Panc1 (cell line): ENCODE measurements around the gene KRTAP12-3. TPM values are rescaled to one million over a fixed set of nuclear protein-coding genes. Genes with fewer than 3 reads are reported as not detected.

Experiments used
- ATAC-seq: fragments of 200-7000 bp; cut with Tn5 transposase; 2 replicates; pipeline ENCODE4 v1.9.1; 2020; ENCODE audit warnings: mild to moderate bottlenecking, moderate library complexity
- BruUV-seq: library from RNA; stranded (reverse); fragments of 400-500 nt; replicated peaks from 2 replicates; lab custom pipeline; 2021; lab: Mats Ljungman, UMichigan
- CTCF ChIA-PET: fragments of 300-600 bp; sonication (Branson Sonifier 250); formaldehyde crosslinking; loops from one replicate; lab custom pipeline; 2022; ENCODE audit warnings: antibody characterized with exemption; lab: Charles Lee
- POLR2A ChIA-PET: fragments of 300-600 bp; sonication (Branson Sonifier 250); formaldehyde crosslinking; loops from one replicate; lab custom pipeline; 2022; ENCODE audit warnings: antibody characterized with exemption; lab: Charles Lee
- DNase-seq: peaks from one replicate; pipeline ENCODE4 v3.0.0-alpha.2; 2010; ENCODE audit warnings: low read depth, low spot score
- H3K27ac ChIP-seq: 2 replicates; pipeline ENCODE4 v1.5.1; 2011; ENCODE audit warnings: mild to moderate bottlenecking, low read length, inconsistent platforms
- H3K27me3 ChIP-seq: fragments of 200-500 bp; sonication (Bioruptor generic); 2 replicates; pipeline ENCODE4 v1.6.0; 2014; ENCODE audit warnings: low read length, inconsistent platforms; ENCODE audit not compliant: control insufficient read depth, insufficient read depth
- H3K36me3 ChIP-seq: fragments of 200-500 bp; sonication (Bioruptor generic); 2 replicates; pipeline ENCODE4 v1.5.1; 2014; ENCODE audit warnings: inconsistent platforms, mild to moderate bottlenecking, low read length, moderate library complexity; ENCODE audit not compliant: control insufficient read depth, insufficient read depth
- H3K4me1 ChIP-seq: 2 replicates; pipeline ENCODE4 v1.5.1; 2011; ENCODE audit warnings: inconsistent platforms, mild to moderate bottlenecking, low read length, moderate library complexity; ENCODE audit not compliant: control insufficient read depth, insufficient read depth
- H3K4me3 ChIP-seq, 2 experiments: 2 replicates each; pipeline ENCODE4 v1.5.1; 2011 to 2012; ENCODE audit warnings: low read depth in 2 of 2, low read length in 2 of 2, mild to moderate bottlenecking in 2 of 2, inconsistent platforms in 1 of 2, moderate library complexity in 1 of 2
- H3K9me3 ChIP-seq: fragments of 200-500 bp; sonication (Bioruptor generic); 2 replicates; pipeline ENCODE4 v1.5.1; 2014; ENCODE audit warnings: low read depth, mild to moderate bottlenecking, inconsistent platforms, low read length, moderate library complexity; ENCODE audit not compliant: control insufficient read depth, insufficient read depth
- POLR2AphosphoS5 ChIP-seq: IDR thresholded peaks from 2 replicates; pipeline ENCODE4 v1.6.1; 2012; ENCODE audit warnings: mild to moderate bottlenecking, low read depth, low read length, moderate library complexity
- SIN3A ChIP-seq: IDR thresholded peaks from 2 replicates; pipeline ENCODE4 v1.6.1; 2012; ENCODE audit warnings: low read depth, mild to moderate bottlenecking, low read length, moderate library complexity, borderline replicate concordance; ENCODE audit not compliant: insufficient read depth
- TCF7L2 ChIP-seq: IDR thresholded peaks from 2 replicates; pipeline ENCODE4 v1.6.1; 2011; ENCODE audit warnings: mild to moderate bottlenecking, low read depth, low read length, inconsistent platforms
- in situ Hi-C: cut with HindIII; loops from 2 replicates; pipeline ENCODE4 v1.10.0; 2016; ENCODE audit warnings: low sequenced_read_pairs, low pct_unique_long_range_greater_than_20kb
- intact Hi-C: fragments of 100-400 bp; cut with micrococcal nuclease; formaldehyde crosslinking; loops from one replicate; pipeline ENCODE4 v1.10.0; 2022; ENCODE audit not compliant: unreplicated experiment
- total RNA-seq: library from RNA; stranded (reverse); gene quantifications from one replicate; pipeline ENCODE4 v1.2.1, GENCODE V29; 2021; ENCODE audit not compliant: unreplicated experiment
- TF ChIP-seq, protein P1 (sequence below): fragments of 450-650 bp; IDR thresholded peaks from 2 replicates; pipeline ENCODE4 v1.5.1; 2017; ENCODE audit warnings: mild to moderate bottlenecking
- TF ChIP-seq, protein P2 (sequence below), 2 experiments: IDR thresholded peaks; 2 replicates each; pipeline ENCODE4 v1.6.1; 2011 to 2012; ENCODE audit warnings: low read depth in 2 of 2, control low read depth in 1 of 2, low read length in 1 of 2, mild to moderate bottlenecking in 1 of 2, moderate library complexity in 1 of 2; ENCODE audit not compliant: insufficient read depth in 1 of 2

Gene KRTAP12-3
- total RNA-seq, 1 experiment from 2014 or later: not detected

DNA sequence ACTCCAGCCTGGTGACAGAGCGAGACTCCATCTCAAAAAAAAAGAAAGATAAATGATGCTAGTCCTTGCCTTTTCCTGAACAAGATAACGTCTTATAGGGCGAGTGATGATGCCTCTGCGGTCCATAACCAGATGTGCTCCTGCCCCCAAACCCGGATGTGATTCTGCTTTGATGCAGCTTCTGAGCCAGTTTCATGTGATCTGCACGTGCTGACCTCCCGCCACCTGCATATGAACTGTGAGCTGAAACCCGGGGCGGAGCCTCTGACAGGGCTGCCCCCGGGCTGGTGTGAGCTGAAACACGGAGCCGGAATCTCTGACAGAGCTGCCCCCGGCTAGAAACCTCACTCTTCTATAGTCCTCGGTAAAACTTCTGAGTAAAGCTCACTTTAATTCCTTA, 4.6 kb upstream of the KRTAP12-3 start:
- Histone ChIP-seq H3K27me3 (no peaks in the 10 kb centered on the region), H3K27ac (no peak overlapping the region), H3K4me1 (no peaks in the 10 kb centered on the region), H3K4me3 (no peak overlapping the region), H3K9me3 (no peaks in the 10 kb centered on the region), H3K36me3 (no peaks in the 10 kb centered on the region)
- CTCF ChIA-PET: no interaction called here
- POLR2A ChIA-PET: no interaction called here
- DNase-seq (no peak), ATAC-seq (no peak)
- TF ChIP-seq, protein P1, sequence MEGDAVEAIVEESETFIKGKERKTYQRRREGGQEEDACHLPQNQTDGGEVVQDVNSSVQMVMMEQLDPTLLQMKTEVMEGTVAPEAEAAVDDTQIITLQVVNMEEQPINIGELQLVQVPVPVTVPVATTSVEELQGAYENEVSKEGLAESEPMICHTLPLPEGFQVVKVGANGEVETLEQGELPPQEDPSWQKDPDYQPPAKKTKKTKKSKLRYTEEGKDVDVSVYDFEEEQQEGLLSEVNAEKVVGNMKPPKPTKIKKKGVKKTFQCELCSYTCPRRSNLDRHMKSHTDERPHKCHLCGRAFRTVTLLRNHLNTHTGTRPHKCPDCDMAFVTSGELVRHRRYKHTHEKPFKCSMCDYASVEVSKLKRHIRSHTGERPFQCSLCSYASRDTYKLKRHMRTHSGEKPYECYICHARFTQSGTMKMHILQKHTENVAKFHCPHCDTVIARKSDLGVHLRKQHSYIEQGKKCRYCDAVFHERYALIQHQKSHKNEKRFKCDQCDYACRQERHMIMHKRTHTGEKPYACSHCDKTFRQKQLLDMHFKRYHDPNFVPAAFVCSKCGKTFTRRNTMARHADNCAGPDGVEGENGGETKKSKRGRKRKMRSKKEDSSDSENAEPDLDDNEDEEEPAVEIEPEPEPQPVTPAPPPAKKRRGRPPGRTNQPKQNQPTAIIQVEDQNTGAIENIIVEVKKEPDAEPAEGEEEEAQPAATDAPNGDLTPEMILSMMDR: no peak
- TF ChIP-seq TCF7L2: no peak
- no peak for TF ChIP-seq POLR2AphosphoS5
- TF ChIP-seq SIN3A: no peak
- TF ChIP-seq, protein P2, sequence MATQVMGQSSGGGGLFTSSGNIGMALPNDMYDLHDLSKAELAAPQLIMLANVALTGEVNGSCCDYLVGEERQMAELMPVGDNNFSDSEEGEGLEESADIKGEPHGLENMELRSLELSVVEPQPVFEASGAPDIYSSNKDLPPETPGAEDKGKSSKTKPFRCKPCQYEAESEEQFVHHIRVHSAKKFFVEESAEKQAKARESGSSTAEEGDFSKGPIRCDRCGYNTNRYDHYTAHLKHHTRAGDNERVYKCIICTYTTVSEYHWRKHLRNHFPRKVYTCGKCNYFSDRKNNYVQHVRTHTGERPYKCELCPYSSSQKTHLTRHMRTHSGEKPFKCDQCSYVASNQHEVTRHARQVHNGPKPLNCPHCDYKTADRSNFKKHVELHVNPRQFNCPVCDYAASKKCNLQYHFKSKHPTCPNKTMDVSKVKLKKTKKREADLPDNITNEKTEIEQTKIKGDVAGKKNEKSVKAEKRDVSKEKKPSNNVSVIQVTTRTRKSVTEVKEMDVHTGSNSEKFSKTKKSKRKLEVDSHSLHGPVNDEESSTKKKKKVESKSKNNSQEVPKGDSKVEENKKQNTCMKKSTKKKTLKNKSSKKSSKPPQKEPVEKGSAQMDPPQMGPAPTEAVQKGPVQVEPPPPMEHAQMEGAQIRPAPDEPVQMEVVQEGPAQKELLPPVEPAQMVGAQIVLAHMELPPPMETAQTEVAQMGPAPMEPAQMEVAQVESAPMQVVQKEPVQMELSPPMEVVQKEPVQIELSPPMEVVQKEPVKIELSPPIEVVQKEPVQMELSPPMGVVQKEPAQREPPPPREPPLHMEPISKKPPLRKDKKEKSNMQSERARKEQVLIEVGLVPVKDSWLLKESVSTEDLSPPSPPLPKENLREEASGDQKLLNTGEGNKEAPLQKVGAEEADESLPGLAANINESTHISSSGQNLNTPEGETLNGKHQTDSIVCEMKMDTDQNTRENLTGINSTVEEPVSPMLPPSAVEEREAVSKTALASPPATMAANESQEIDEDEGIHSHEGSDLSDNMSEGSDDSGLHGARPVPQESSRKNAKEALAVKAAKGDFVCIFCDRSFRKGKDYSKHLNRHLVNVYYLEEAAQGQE (IDR thresholded peaks at IDR 0.05; ENCODE audit: insufficient read depth in 1 of 2, low read depth in 2 of 2, low read length in 1 of 2): no peak
- intact Hi-C loops (no loop called here), in situ Hi-C loops (no loop called here)
- no TSS peak for BruUV-seq

DNA sequence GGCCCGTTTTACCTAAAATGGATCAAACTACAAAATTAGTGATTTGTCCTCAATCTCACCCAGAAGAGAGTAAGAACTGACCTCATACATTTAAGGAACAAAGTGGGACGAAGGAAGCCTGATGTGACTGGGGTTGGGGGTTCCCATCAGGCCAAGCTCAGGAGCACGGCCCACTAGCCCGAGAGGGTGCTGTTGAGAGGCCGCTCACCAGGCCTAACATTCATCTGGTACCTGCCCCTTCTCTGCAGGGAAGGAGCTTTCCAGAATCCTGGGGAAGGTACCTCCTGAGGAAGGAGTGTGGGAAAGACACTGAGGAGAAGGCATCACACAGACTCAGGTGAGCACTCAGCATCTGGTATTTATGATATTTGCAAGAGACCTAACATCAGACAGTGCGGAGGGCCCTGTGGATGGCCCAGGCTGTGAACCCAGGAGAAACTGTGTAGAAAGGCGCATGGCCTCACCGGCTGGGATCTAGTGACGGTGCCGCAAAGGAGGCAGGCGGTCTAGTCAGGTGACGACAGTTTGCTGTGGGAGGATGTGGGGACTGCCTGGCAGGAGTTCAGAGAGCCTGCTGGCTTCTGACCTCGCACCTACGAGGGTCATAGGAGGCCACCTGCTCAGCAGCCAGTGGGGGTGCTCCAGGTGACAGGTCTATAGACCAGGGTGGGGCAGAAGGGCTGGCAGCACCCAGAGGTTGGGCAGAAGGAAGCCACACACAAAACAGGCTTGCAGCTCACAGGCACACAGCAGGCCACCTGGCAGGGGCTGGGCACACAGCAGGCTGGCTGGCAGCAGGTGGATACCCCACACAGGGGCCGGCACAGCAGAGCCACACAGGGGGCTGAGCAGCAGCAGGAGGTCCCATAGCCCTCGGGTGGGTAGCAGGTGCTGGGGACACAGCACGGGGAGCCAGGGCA, 3.8 kb upstream of the KRTAP12-3 start:
- Histone ChIP-seq H3K27ac (no peak overlapping the region), H3K36me3 (no peaks in the 10 kb centered on the region), H3K4me3 (no peak overlapping the region), H3K9me3 (no peaks in the 10 kb centered on the region), H3K4me1 (no peaks in the 10 kb centered on the region), H3K27me3 (no peaks in the 10 kb centered on the region)
- intact Hi-C loops (no loop called here), in situ Hi-C loops (no loop called here)
- TF ChIP-seq SIN3A: no peak
- TF ChIP-seq, protein P1: no peak
- TF ChIP-seq, protein P2 (IDR thresholded peaks at IDR 0.05; ENCODE audit: insufficient read depth in 1 of 2, low read depth in 2 of 2, low read length in 1 of 2): no peak
- TF ChIP-seq TCF7L2: no peak
- no peak for TF ChIP-seq POLR2AphosphoS5
- ATAC-seq (no peak), DNase-seq (no peak)
- POLR2A ChIA-PET: no interaction called here
- no TSS peak for BruUV-seq
- CTCF ChIA-PET: no interaction called here
